ENCODE measurements around the gene CA9. TPM values are rescaled to one million over a fixed set of nuclear protein-coding genes. Genes with fewer than 3 reads are reported as not detected.
A peak's percentile ranks its signal among the peaks of the same experiment; 100 is the strongest.

Gene CA9
- total RNA-seq, 2 experiments from 2014 or later, result 0.21 to 0.85 TPM

GRCh38 chr9:35656831-35657545 lies 16.7 kb upstream of the CA9 start:
- DNase-seq (no peak), ATAC-seq (no peak)
- H3K4me1 Mint-ChIP-seq, result peaks cover 59% of the 10 kb centered on the region
- H3K27me3 Mint-ChIP-seq, result peaks cover 4% of the 10 kb centered on the region
- H3K9me3 Mint-ChIP-seq (ENCODE audit: low read depth), result no peaks in the 10 kb centered on the region
- H3K4me3 Mint-ChIP-seq, result peak overlapping the region; percentile 84
- CTCF ChIA-PET, result interaction anchor here (0.8 to 14.2 kb wide), 20 partner anchors 9 to 191 kb away, joined by 3 to 208 read pairs (median 8); partner anchors contain the start of genes CD72, CREB3, RGP1 and SIT1
- peaks cover 22% of the 10 kb centered on the region for H3K36me3 Mint-ChIP-seq
- H3K27ac Mint-ChIP-seq, result peak overlapping the region; percentile 95

GRCh38 chr9:35657546-35658136 lies 16.1 kb upstream of the CA9 start, which contains the start of gene RMRP:
RMRP (minus strand) TSS chr9:35658019.
- H3K27me3 Mint-ChIP-seq, result peaks cover 4% of the 10 kb centered on the region
- H3K4me3 Mint-ChIP-seq, result peak within 1 kb of the TSS; percentile 84
- CTCF ChIA-PET, result interaction anchor here (0.6 to 14.2 kb wide), 27 partner anchors 9 to 191 kb away, joined by 3 to 208 read pairs (median 6); partner anchors contain the start of genes CD72, CREB3, RGP1 and SIT1
- DNase-seq (peak; percentile 95), ATAC-seq (peak; percentile 92)
- H3K36me3 Mint-ChIP-seq, result peaks cover 24% of the 10 kb centered on the region
- H3K4me1 Mint-ChIP-seq, result peaks cover 61% of the 10 kb centered on the region
- no peaks in the 10 kb centered on the region for H3K9me3 Mint-ChIP-seq (ENCODE audit: low read depth)
- H3K27ac Mint-ChIP-seq, result peak within 1 kb of the TSS; percentile 95

DNA sequence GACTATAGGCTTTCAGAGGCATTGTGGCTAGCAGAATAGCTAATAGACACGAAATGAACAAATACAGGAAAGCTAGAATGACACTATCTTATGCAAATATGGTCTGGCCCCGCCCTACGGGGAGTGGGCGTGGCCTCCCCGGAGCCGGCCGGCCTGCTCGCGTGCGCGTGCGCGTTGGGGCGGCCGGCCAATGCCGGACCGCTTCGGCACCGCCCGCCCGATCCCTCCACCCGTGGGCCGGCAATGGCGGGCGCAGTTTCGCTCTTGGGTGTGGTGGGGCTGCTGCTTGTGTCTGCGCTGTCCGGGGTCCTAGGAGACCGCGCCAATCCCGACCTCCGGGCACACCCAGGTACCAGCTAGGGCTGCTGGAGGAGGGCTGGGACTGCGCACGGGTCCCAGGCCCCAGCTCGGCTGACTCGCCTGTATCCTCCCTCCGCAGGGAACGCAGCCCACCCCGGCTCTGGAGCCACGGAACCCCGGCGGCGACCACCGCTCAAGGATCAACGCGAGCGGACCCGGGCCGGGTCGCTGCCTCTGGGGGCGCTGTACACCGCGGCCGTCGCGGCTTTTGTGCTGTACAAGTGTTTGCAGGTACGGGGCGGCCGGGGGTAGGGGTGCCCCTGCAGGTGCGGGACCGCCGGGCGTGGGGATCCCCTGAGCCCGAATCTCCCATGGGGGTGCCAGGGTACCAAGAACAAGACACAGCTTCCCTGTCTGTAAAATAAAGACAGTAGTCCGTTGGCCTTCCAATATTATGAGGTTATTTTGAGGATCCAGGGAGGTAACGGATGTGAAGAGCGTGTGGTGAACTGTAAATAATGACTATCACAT lies 15.4 kb upstream of the CA9 start, which contains the start of gene CCDC107:
Gene CCDC107 (plus strand): TSS at position 156 of the 831 bp plus-strand sequence. CDS start 88 bp downstream, at position 244.
- peak within 1 kb of the TSS; percentile 84 for H3K4me3 Mint-ChIP-seq
- no peaks in the 10 kb centered on the region for H3K9me3 Mint-ChIP-seq (ENCODE audit: low read depth)
- ATAC-seq, result peak; percentile 71
- peaks cover 4% of the 10 kb centered on the region for H3K27me3 Mint-ChIP-seq
- CTCF ChIA-PET, result interaction anchor here (0.6 to 14.2 kb wide), 32 partner anchors 8 to 224 kb away, joined by 3 to 208 read pairs (median 4); partner anchors contain the start of genes CD72, CREB3, RGP1 and SIT1
- H3K27ac Mint-ChIP-seq, result peak within 1 kb of the TSS; percentile 95
- peaks cover 29% of the 10 kb centered on the region for H3K36me3 Mint-ChIP-seq
- peaks cover 66% of the 10 kb centered on the region for H3K4me1 Mint-ChIP-seq
- peak; percentile 86 for DNase-seq

GRCh38 chr9:35658968-35659220 lies 14.8 kb upstream of the CA9 start:
- H3K9me3 Mint-ChIP-seq (ENCODE audit: low read depth), result no peaks in the 10 kb centered on the region
- no peak for DNase-seq
- H3K27ac Mint-ChIP-seq, result peak overlapping the region; percentile 95
- peak overlapping the region; percentile 84 for H3K4me3 Mint-ChIP-seq
- H3K36me3 Mint-ChIP-seq, result peaks cover 31% of the 10 kb centered on the region
- peaks cover 70% of the 10 kb centered on the region for H3K4me1 Mint-ChIP-seq
- ATAC-seq, result no peak
- CTCF ChIA-PET, result interaction anchor here (0.7 to 14.2 kb wide), 21 partner anchors 11 to 223 kb away, joined by 3 to 208 read pairs (median 9); partner anchors contain the start of genes CD72, CREB3, RGP1 and SIT1
- H3K27me3 Mint-ChIP-seq, result peaks cover 4% of the 10 kb centered on the region

- Mint-ChIP-seq H3K27ac (peak overlapping the region; percentile 95), H3K27me3 (peaks cover 4% of the 10 kb centered on the region), H3K4me3 (peak overlapping the region; percentile 84), H3K4me1 (peaks cover 75% of the 10 kb centered on the region), H3K36me3 (peaks cover 31% of the 10 kb centered on the region), H3K9me3 (ENCODE audit: low read depth) (no peaks in the 10 kb centered on the region)
- DNase-seq, result no peak
- ATAC-seq, result no peak
- CTCF ChIA-PET, result interaction anchor here (0.7 to 14.2 kb wide), 19 partner anchors 11 to 223 kb away, joined by 3 to 208 read pairs (median 10); partner anchors contain the start of genes CD72, CREB3, SIT1 and TESK1
These were observed 14.4 kb upstream of the CA9 start for GRCh38 chr9:35659340-35659739.

GRCh38 chr9:35660966-35661415 lies 12.7 kb upstream of the CA9 start:
- H3K27ac Mint-ChIP-seq, result peak overlapping the region; percentile 6

DNA sequence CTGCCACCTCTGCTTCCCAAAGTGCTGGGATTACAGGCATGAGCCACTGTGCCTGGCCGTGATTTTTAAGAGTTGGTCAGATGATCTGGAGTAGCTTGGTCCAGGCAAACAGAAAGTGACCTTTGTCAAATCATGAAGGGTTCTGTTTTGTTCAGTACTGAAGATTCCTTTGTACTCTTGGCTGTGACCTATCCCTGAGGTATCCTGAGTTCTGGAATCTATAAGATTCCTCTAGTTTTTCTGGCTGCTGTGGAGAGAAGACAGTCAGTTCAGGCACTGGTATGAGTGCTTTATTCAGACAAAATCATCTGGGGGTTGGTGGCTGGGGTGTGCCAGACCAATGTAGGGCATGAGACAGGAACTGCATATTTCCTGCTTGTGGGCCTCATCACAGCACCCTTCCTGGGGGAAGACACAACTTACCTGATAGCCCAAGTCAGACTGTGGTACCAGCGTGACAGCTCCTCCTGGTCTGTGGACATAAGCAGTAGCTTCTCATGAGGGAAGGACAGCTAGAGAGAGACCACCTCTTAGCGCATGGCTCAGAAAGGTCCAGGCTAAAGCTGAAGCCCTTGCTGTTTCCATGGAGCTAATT lies 11.9 kb upstream of the CA9 start:
- CTCF ChIA-PET, result interaction anchor here (1.2 to 14.2 kb wide), 9 partner anchors 14 to 74 kb away, joined by 3 to 208 read pairs (median 6); partner anchors contain the start of genes CD72, CREB3, SIT1 and TLN1
- no peak for ATAC-seq
- peak overlapping the region; percentile 48 for H3K4me3 Mint-ChIP-seq
- H3K27me3 Mint-ChIP-seq, result peaks cover 4% of the 10 kb centered on the region
- peaks cover 82% of the 10 kb centered on the region for H3K4me1 Mint-ChIP-seq
- H3K27ac Mint-ChIP-seq, result peak overlapping the region; percentile 85
- DNase-seq, result peak; percentile 56
- H3K36me3 Mint-ChIP-seq, result peaks cover 31% of the 10 kb centered on the region
- H3K9me3 Mint-ChIP-seq (ENCODE audit: low read depth), result no peaks in the 10 kb centered on the region

More at GRCh38 chr9:35660966-35661415, 12.7 kb upstream of the CA9 start:
- CTCF ChIA-PET, result interaction anchor here (1.0 to 14.2 kb wide), 11 partner anchors 13 to 86 kb away, joined by 3 to 208 read pairs (median 5); partner anchors contain the start of genes CD72, CREB3, SIT1 and TESK1
- DNase-seq, result no peak
- ATAC-seq, result no peak
- Mint-ChIP-seq H3K36me3 (peaks cover 31% of the 10 kb centered on the region), H3K4me1 (peaks cover 83% of the 10 kb centered on the region), H3K27me3 (peaks cover 4% of the 10 kb centered on the region), H3K9me3 (ENCODE audit: low read depth) (no peaks in the 10 kb centered on the region), H3K4me3 (no peak overlapping the region)

- peaks cover 76% of the 10 kb centered on the region for H3K4me1 Mint-ChIP-seq
- H3K27ac Mint-ChIP-seq, result peak overlapping the region; percentile 85
- H3K4me3 Mint-ChIP-seq, result peak overlapping the region; percentile 6
- no peak for DNase-seq
- CTCF ChIA-PET, result interaction anchor here (1.0 to 14.2 kb wide), 7 partner anchors 15 to 70 kb away, joined by 4 to 208 read pairs (median 16); partner anchors contain the start of genes CD72, CREB3, SIT1 and TLN1
- H3K36me3 Mint-ChIP-seq, result peaks cover 31% of the 10 kb centered on the region
- H3K9me3 Mint-ChIP-seq (ENCODE audit: low read depth), result no peaks in the 10 kb centered on the region
- ATAC-seq, result no peak
- H3K27me3 Mint-ChIP-seq, result peaks cover 4% of the 10 kb centered on the region
These were observed 11.3 kb upstream of the CA9 start for GRCh38 chr9:35662437-35662836.

DNA sequence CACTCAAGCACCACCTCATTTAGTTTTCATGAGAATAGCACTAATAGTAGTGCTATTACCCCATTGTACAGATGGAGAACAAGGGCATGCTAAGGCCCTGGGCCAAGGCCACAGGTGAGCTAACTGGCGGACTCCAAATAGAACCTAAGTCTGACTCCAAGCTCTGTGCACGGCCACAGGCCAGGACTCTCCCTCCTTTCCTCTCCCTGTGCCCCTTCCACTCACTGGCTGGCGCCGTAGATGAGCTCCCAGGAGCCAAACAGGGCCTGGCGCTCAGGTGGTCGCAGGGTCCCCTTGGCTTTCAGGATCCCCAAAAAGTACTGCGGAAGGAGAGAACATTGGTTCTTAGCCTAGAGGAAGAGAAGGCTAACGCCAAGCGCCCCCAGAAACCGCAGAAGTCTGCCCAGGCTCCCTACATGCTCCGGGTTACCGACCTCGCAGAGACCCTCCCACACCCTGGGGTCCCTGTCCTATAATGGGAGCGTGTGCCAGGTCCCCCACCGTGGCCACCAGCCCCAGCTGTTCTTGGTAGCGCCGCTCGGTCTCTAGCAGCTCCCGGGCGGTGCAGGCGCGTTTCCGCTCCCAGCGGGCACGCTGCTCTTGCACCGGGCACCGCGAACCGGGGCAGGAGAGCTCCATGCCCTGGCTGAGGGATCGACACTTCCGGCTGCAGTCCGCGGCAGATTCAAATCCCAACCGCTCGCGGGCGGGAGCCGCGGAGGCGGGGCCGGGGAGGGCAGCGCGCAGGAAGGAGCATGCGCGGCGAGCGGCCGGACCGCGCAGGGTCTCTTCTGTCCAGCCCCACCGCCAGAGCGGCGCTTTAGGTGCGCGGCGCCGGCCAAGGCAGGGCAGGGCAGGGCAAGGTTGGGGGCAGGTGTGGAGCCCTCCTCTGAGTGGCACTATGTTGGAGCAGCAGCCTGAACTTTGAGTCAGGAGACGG lies 8.9 kb upstream of the CA9 start, which contains the start of gene ARHGEF39:
Gene ARHGEF39 (minus strand): TSS at position 665 of the 940 bp plus-strand sequence. CDS start 26 bp downstream, at position 639.
- H3K4me1 Mint-ChIP-seq, result peaks cover 61% of the 10 kb centered on the region
- peak within 1 kb of the TSS; percentile 81 for H3K27ac Mint-ChIP-seq
- H3K9me3 Mint-ChIP-seq (ENCODE audit: low read depth), result no peaks in the 10 kb centered on the region
- H3K4me3 Mint-ChIP-seq, result peak within 1 kb of the TSS; percentile 87
- peaks cover 27% of the 10 kb centered on the region for H3K36me3 Mint-ChIP-seq
- ATAC-seq, result peak; percentile 89
- CTCF ChIA-PET, result interaction anchor here (0.6 to 14.2 kb wide), 17 partner anchors 9 to 91 kb away, joined by 3 to 208 read pairs (median 5); partner anchors contain the start of genes CD72, CREB3, SIT1 and TESK1
- no peaks in the 10 kb centered on the region for H3K27me3 Mint-ChIP-seq
- DNase-seq, result peak; percentile 87

DNA sequence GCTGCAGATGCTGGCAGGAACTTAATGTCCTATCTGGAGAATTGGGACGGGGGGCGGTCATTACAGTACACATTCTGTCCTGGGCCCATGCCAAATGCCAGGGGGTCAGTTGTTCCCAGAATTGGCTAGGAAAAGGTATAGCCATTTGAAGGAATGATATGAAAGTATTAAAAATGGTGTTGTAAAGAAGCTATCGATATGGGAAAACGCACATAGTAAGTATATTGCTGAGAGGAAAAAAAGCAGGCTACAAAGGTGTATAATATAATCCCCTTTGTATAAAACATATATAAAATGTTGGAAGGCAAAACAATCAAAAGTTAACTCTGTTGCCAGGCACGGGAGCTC lies 8.3 kb upstream of the CA9 start:
- ATAC-seq, result no peak

DNA sequence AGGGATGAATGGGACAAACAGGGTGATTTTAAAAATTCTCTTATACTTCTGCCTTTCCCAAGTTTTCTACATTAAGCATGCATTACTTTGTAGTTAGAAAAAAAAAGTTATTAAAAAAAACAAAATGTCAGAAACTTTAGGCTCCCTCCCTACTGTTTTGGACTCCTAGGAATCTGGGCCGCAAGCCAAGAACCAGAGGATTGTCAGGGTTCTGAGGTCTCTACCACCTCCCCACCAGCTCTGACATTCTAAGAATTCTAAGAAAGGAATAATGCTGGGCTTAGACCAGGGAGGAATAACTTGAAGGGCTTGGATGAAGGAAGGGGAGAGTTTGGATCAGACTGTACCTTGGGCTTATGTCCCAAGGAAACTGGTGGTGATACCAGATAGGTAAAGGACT lies 7.7 kb upstream of the CA9 start:
- no peak for DNase-seq
- peaks cover 49% of the 10 kb centered on the region for H3K4me1 Mint-ChIP-seq
- peak overlapping the region; percentile 87 for H3K4me3 Mint-ChIP-seq
- no peak for ATAC-seq
- peaks cover 16% of the 10 kb centered on the region for H3K36me3 Mint-ChIP-seq
- no peaks in the 10 kb centered on the region for H3K27me3 Mint-ChIP-seq
- H3K27ac Mint-ChIP-seq, result no peak overlapping the region
- CTCF ChIA-PET, result interaction anchor here (1.3 to 14.2 kb wide), 8 partner anchors 8 to 62 kb away, joined by 4 to 208 read pairs (median 18); partner anchors contain the start of genes CCDC107, CD72, RMRP and SIT1
- H3K9me3 Mint-ChIP-seq (ENCODE audit: low read depth), result no peaks in the 10 kb centered on the region

More for the DNA sequence above, 8.3 kb upstream of the CA9 start:
- peak overlapping the region; percentile 81 for H3K27ac Mint-ChIP-seq
- CTCF ChIA-PET, result interaction anchor here (1.5 to 14.2 kb wide), 8 partner anchors 18 to 67 kb away, joined by 5 to 208 read pairs (median 18); partner anchors contain the start of genes CD72, CREB3, SIT1 and TLN1
- DNase-seq, result no peak
- H3K36me3 Mint-ChIP-seq, result peaks cover 22% of the 10 kb centered on the region
- peak overlapping the region; percentile 87 for H3K4me3 Mint-ChIP-seq
- no peaks in the 10 kb centered on the region for H3K27me3 Mint-ChIP-seq
- H3K4me1 Mint-ChIP-seq, result peaks cover 55% of the 10 kb centered on the region
- no peaks in the 10 kb centered on the region for H3K9me3 Mint-ChIP-seq (ENCODE audit: low read depth)

All from activated CD8-positive, alpha-beta memory T cell treated with anti-CD3 and anti-CD28 coated beads, Interleukin-2, amount 10 ng/mL, durations not matched to agents 7 days and 5 days (primary cell).